ENCODE data around the gene GPATCH8.

The GPATCH8 gene

GRCh38 chr17:44448412-44448811 lies 54.8 kb downstream of the GPATCH8 start:
- no peak for DNase-seq

GRCh38 chr17:44444735-44445105 lies 58.5 kb downstream of the GPATCH8 start:
- no peak for DNase-seq

- DNase-seq, result no peak
Measured at GRCh38 chr17:44442806-44443205, 60.4 kb downstream of the GPATCH8 start.

GRCh38 chr17:44439168-44439567 lies 64.0 kb downstream of the GPATCH8 start:
- DNase-seq, result no peak

GRCh38 chr17:44438636-44439035 lies 64.6 kb downstream of the GPATCH8 start:
- DNase-seq, result no peak

- no peak for DNase-seq
Measured at GRCh38 chr17:44436336-44436735, 66.9 kb downstream of the GPATCH8 start.

GRCh38 chr17:44432254-44433157 lies 70.7 kb downstream of the GPATCH8 start:
- DNase-seq, result no peak

GRCh38 chr17:44424828-44425461 lies 78.3 kb downstream of the GPATCH8 start:
- DNase-seq, result no peak

- DNase-seq, result no peak
Measured at GRCh38 chr17:44417553-44417952, 85.7 kb downstream of the GPATCH8 start.

- no peak for DNase-seq
Measured at GRCh38 chr17:44416558-44417289, 86.5 kb downstream of the GPATCH8 start.

- DNase-seq, result no peak
Measured at GRCh38 chr17:44414394-44415155, 88.6 kb downstream of the GPATCH8 start.

- DNase-seq, result no peak
Measured at GRCh38 chr17:44409309-44410028, 93.7 kb downstream of the GPATCH8 start.

- no peak for DNase-seq
Measured at GRCh38 chr17:44408786-44409185, 94.4 kb downstream of the GPATCH8 start.

- no peak for DNase-seq
Measured at GRCh38 chr17:44402564-44403172, 100.5 kb downstream of the GPATCH8 start.

GRCh38 chr17:44400226-44400847 lies 102.9 kb downstream of the GPATCH8 start:
- DNase-seq, result no peak

GRCh38 chr17:44398692-44399691 lies 104.2 kb downstream of the GPATCH8 start:
- no peak for DNase-seq

- DNase-seq, result no peak
Measured at GRCh38 chr17:44397479-44398440, 105.4 kb downstream of the GPATCH8 start.

- DNase-seq, result no peak
Measured at GRCh38 chr17:44396946-44397345, 106.3 kb downstream of the GPATCH8 start.

GRCh38 chr17:44394833-44395232 lies 108.4 kb downstream of the GPATCH8 start:
- DNase-seq, result no peak

All from hippocampal formation (tissue), 2 donors.